HG03442 (cell line): ENCODE data around the gene WNT2.
"Not testable (repeated sequence)": the region's sequence is repeated elsewhere in the genome, so short reads cannot be mapped to it uniquely, and the experiment has no call there.

Experiments
- ATAC-seq: cut with Tn5 transposase; IDR thresholded peaks from one replicate; pipeline ENCODE4 v1.9.1; 2021; ENCODE audit warnings: mild to moderate bottlenecking, moderate library complexity; ENCODE audit not compliant: unreplicated experiment

Gene WNT2

DNA sequence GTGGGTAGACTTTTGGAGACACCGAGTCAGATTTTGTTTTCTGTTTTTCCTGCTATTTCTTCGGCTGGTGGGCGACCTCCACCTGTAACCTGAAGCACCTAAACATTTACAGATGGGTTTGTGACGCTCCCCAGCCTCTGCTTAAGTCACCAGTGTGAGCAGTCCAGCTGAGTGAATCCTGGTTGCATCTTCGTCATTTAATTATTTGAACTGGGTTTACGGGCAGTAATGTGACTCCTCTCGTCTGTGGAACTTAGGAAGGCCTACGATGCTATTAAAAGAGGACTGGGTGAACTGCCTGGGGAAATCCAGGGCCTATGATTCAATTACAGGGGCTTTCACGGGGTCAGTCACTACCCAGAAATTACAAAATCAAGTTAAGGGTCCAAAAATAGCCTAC, 52.5 kb downstream of the WNT2 start:
- no peak for ATAC-seq

DNA sequence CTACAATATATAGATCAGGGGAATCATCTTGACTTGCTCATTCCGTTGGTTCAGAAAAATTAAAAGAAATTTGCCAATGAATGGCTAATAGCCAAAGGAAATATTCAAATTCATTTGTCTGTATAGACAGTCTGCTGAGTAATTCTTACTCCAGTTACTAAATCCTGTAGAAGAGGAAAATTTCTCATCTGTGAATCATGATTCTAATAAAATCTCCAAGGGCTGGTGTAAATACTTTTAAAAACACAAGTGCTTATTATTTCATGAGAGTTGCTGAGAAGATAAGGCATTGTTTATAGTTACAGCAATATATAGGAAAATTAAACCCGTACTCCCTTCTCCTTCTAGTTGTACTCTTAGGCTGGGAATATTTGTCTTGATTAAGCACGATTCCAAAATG, 53.0 kb downstream of the WNT2 start:
- ATAC-seq = no peak

DNA sequence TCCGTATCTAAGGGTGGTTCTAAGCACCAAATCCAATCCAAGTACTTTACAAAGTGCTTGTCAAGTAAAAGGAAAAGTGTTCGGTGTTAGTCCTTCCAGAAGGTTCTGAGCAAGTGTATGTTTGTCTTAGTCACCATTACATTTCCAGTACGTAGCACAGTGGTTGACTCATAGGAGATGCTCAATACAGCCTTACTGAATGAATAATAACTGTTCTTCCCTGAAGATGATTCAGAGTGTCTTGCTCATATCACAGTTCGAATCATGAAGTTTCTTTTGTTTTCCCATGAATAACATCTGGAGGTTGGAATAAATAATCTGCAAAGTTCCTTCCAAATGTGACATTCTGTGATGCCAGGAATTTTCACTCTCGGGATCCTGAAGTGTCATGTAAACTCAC, 53.4 kb downstream of the WNT2 start:
- no peak for ATAC-seq

DNA sequence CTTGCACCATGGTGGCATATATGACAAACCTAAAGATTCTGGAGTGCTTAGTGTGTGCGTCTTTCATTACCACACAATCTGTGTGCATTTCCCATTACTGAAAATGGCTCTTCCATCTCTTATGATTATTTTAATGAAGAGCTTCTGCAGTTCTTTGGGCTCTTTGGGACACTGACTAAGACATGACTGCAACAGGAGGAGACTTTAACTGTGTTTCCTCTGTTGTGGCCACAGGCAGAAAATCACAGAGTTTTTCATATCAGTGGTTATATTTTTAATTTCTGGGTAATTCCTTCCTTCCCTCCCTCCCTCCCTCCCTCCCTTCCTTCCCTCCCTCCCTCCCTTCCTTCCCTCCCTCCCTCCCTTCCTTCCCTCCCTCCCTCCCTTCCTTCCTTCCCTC, 58.1 kb downstream of the WNT2 start:
- no peak for ATAC-seq

DNA sequence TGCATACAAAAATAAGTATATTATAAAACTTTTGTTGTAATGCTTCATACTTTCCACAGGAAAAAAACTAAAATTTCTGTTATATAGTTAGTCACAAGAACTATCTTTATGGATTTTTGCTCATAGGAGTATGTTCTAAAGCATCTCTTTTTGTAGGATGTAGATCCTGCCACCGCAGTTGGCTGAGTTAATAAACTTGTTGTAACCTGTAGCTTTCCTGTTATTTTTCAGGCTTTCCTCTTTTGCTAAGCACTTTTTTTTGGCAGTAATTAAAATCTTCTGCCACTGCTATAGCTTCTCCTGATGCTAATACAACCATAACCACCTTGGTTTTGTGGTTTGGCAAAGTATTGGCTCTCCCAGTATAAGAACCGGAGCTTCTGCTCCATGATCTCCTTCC, 60.3 kb downstream of the WNT2 start:
- ATAC-seq = no peak

DNA sequence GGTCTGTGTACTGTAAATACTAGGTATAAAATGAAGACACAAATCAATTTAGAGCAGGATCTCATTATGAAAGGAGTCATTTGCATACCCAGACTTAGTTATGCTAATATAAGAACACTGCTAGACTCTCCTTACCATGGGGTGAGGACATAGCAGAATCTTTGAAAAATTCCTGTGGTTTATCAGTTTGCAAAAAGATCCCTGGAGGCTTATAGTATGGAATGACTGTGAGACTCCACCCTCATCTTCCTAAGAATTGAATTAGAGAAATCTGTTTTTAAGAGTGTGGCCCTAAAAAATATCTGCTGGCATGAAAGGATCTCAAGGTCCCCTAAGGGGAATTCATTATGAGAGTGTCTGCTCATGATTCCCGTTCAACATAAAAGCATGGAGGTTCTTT, 63.2 kb downstream of the WNT2 start:
- peak; percentile 20 for ATAC-seq

DNA sequence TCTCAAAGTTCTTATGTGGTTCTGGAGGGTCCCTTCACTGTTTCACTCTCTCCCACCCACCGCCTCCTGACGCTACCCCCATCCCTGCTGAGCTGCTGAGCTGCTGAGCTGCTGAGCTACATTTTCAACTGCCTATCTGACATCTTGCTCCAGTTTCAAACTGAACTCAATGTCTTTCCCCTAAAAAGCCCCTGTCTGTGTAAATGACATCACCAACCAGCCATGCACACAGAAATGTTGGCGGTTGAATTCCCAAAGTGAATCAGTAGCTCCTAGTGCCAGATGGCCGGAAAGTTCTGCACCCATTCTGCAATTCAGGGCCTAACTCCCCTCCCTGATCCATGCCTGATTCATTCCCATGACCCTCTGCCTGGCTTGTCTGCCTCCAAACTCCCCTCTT, 71.2 kb downstream of the WNT2 start:
- ATAC-seq = peak; percentile 54

DNA sequence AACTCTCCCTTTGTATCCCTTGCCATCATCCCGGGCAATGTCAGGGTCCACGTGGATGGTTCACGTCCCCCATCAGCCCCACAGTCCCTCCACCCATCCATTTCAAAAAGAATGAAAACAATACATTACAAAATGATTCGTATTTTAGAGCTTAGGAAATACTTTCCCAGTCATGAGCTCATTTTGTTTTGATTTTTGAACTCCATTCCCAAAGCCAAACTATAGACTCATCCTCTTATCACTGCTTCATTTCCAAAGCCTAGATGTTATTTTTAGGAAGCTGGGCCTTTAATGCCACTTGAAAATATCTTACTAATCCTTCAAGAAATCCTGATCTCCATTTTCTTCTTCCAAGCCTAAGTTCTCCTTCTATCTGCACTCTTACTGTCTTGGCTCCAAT, 72.1 kb downstream of the WNT2 start:
- no peak for ATAC-seq

DNA sequence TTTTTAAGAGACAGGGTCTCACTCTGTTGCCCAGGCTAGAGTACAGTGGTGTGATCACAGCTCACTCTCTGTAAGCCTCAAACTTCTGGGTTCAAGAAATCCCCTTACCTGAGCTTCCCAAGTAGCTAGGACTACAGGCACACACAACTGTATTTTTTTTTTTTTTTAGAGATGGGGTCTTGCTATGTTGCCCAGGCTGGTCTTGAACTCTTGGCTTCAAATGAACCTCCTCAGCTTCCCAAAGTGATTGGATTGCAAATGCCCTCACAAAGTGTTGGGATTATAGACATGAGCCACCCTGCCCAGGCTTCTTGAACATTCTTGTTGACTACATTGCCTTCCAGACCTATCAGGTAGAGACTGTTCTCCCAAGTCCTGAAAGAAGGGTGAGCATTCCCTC, 72.6 kb downstream of the WNT2 start:
- ATAC-seq = no peak

DNA sequence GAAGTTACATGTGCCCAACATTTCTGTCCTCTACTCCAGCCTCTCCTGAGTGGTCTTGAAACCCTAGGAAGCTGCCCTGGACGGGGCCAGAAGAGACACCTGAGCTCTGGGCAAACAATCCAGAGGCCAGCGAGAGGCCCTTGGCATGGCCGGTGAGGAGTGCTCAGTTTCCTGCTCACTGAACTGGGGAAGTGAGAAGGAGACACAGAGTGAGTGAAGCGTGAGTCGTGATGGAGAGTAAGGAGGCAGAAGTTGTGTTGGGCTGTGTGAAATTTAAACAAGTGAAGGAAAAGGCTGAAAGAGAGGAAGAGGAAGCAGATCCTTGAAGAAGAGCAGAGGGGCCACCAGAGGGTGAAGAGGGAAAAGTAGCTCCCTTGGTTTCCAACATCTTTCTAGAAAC, 73.2 kb downstream of the WNT2 start:
- no peak for ATAC-seq

DNA sequence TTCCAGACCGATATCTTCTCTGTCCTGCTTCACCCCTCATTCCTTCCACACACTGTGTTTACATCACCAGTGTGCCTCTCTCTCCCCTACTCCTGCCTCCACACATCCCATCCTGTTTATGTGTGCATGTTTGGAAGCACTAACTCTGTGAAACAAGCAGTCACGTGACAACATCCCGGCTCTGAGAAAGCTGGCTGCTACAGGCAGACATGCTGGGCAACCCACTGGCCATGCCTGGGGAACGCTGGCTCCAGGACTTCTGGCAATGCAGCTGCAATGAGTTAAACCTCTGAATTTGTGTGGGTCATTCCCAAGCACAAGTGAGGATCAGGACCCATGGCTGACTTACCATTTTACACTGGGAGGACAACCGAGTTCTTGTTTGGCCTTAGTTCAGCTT, 74.0 kb downstream of the WNT2 start:
- ATAC-seq = no peak

DNA sequence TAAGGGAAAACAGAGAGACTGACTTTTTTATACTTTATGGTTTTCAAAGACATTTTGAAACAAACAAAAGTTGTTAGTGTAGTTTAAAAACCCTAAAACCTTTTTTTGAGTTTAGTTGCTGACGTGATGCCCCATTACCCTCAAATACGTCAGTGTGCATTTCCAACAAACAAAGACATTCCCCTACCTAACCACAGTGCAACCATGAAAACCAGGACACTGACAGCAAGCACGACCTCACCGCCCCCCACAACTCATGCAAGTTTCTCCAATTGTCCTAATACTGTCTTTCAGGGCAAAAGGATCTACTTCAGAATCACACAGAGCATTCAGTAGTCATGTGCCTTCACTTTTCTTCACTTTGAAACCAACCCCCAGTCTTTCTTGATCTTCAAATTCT, 75.0 kb downstream of the WNT2 start:
- ATAC-seq = no peak

DNA sequence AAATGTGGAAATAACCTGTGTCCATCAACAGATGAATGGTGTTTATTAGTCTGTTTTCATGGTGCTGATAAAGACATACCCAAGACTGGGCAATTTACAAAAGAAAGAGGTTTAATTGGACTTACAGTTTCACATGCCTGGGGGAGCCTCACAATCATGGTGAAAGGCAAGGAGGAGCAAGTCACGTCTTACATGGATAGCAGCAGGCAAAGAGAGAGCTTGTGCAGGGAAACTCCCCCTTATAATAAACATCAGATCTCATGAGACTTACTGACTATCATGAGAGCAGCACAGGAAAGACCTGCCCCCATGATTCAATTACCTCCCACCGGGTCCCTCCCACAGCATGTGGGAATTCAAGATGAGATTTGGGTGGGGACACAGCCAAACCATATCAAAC, 77.2 kb downstream of the WNT2 start:
- not testable (repeated sequence) for ATAC-seq

DNA sequence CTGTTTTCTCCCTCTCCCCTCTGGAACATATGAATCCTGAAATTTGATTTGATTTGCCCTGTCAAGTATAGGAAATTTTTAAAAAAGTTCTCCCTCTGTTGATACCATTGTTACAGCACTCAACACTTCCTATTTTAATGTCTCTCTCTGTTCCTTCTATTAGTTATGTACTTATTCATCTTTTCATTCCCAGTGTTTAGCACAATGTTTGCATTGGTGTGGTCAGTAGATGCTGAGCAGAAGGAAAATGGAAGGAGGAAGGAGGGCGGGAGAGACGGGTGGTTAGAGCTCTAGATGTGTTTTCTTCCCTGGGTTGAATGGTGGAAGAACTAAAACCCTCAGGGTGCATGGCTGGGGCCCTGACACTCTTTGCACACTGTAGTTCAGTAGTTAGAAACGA, 79.5 kb downstream of the WNT2 start:
- ATAC-seq = no peak

DNA sequence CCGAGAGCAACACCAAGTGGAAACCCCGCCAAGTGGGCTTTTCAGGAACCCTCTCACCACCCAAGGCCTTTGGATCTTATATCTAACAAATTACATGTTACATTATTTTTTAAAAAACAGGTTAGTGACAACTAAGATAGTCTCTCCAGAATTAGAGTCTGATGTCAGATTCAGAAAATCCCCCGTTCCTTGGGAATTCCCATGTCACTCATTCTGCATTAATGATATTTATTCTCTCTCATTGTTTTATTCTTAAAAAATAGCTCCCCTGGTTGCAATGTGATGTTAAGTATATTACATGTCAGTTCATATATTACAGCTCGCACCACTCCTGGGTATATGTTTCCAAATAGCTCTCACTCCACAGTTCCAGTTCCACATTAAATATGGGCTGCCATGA, 81.8 kb downstream of the WNT2 start:
- no peak for ATAC-seq

DNA sequence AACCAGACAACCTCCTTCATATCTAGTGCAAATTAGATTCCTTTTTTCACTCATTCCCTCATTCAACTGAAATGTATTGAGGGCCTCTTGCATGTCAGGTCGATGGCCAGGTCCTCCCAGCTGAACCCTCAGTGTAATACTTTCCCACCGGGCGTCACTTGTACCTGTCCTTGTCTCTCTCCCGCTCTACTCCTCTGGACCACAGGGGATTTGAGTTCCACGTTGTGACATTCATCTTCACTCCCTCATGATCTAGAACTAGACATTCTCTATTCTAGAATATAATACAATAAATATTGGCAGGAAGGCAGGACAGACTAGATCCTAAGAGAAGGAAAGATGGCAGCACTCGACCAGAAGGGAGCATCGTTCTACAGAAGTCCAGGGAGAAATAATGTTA, 83.9 kb downstream of the WNT2 start:
- no peak for ATAC-seq

DNA sequence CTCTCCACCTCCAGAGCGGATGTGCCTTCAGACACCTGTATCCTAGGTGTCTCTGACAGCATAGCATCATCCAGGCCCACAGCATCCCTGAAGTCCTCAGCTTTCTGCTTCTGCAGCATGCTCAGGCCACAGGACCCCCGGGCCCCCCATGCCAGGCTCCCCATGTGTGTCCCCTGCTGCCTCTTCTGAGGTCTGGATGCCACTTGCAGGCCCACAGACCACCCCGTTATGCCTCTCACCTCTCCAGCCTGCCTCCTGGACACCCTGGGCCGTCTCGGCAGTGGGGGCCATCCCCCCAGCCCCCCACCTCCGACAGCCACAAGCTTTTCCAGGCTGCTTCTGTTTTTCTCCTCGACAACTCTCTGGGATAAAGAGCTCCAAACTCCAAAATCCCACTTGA, 84.4 kb downstream of the WNT2 start:
- ATAC-seq = no peak

DNA sequence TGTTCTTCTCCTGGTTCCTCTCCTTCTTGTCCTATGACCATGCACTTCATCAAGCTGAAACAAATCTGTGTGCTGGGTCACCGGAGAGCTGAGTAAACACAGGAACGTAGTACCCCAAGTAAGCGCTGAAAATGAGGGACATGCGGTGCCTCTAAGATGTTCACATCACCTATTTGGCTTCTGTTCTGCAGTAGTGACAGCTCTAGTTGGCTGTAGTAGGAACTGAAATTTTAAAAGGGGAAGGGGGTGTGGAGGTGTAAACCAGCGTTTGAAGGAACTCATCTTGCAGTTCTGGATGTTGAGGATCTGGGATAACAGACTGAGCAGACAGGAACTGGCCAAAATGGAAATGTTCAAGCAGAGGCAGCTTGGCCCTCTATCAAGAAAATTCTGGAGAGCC, 85.2 kb downstream of the WNT2 start:
- peak; percentile 64 for ATAC-seq

DNA sequence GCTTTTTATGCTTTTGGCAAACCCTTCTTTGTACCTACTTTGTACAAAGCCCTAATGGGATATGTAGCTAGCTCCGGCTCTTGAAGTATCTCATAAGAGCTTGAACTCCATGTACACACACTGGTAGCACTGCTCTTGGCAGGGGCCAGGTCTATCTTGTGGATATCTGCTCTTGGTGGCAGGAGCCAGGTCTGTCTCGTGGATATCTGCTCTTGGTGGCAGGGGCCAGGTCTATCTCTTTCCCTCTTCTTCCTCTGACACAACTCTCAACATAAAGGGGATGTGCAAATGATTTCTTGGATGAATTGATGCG, 91.9 kb downstream of the WNT2 start:
- ATAC-seq = no peak

DNA sequence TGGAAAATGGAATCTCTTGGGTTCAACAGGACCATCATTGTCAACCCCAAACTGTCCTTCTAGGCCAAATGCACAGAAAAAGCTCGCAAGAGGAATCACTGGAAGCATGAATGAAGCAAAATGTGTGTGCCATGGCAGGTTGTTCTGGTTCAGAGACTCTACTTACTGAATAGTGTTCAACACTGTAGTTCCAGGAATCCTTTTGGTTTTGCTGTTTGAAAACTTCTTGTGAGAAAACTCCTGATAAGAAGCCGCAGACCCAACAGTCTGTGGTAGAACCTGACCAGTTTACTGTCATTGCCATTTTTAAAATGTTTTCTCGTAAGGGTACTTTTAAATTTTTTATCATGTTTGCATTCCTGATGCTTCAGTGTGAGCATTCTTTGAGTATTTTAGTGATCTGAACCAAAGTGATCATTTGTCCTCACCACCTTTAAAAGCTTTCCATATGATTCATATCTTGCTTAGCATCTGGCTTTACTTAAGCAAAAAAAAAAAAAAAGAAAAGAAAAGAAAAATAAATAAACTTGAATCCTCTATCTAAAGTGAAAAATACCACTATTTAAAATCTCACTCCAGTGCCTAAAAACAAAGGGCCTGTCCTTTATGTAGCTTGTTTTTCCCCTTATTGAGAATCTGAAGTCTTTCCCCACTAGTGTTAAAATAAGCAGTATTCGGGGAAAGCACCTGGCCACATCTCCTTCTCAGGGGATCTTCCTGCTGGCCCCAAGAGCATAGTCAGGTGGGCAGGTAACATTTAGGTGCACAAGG, 92.4 kb downstream of the WNT2 start:
- peak; percentile 79 for ATAC-seq

DNA sequence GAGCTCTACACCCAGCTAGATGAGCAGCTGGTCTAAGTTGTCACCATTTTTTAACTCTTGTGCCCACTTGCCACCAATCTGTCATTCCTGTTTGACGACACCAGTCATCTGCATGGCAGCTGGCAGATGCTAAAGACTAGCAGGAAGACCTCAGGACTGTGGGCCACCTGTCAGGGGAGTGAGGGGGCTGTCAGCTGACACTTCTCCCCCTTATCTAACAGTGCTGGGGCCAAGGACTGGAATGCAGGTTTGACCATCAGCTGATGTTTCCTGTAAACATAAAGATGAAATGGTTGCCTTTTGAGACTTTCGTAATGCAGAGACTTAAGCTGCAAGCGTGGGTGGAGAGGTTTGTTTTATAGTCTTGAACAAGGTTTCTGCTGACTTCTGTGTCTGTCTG, 93.5 kb downstream of the WNT2 start:
- no peak for ATAC-seq

DNA sequence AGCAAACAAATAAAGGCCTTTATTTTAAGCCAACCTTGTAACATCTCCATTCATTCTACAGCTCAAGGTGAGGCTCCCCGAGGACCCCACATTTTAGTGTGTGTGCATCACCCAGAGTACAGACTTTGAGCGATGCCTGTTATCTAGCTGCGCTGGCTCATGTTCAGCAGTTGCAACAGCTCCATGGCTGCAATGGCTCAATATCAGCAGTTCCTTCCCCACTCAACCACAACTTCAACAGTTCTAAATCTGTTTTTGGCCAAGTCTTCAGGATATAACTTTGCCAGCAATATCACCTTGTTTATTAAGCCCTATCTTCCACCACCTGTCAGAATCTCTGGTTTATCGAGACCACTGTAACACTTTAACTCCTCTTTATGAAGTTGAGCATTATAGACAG, 95.8 kb downstream of the WNT2 start:
- no peak for ATAC-seq

DNA sequence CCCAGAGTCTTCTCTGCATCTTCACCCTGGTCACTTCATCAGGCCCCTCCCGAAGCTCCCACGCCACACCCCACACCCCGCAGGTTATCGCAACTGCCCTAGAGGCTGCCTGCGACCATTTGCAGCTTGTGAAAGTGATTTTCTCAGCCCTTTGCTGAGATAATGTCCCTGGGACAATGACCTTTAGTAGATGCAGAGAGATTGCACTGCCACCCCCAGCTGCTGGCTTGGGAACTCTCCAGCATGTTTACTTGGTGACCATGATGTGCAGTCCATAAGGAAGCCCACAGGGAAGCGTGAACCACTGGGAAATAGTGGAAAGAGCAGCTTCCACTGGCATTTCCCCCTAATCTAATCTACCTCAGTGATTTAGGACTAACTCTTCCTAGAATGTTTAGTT, 97.3 kb downstream of the WNT2 start:
- no peak for ATAC-seq
